CD4-positive, alpha-beta T cell treated with Interleukin-6 at 100 ng/mL for 8 hours (primary cell): Measurements from ENCODE around the gene MCEMP1.
A peak's percentile ranks its signal among the peaks of the same experiment; 100 is the strongest.

Source experiments
- DNase-seq: peaks from one replicate; pipeline ENCODE4 v3.0.0-alpha.2; 2020; ENCODE audit warnings: mixed read lengths, low spot score

The MCEMP1 gene

GRCh38 chr19:7698583-7698982 lies 21.7 kb downstream of the MCEMP1 start:
- no peak for DNase-seq

GRCh38 chr19:7699003-7699402 lies 22.1 kb downstream of the MCEMP1 start:
- no peak for DNase-seq

GRCh38 chr19:7699417-7700401 lies 22.8 kb downstream of the MCEMP1 start:
- DNase-seq, result no peak

- DNase-seq, result no peak
Measured at GRCh38 chr19:7701049-7701653, 24.3 kb downstream of the MCEMP1 start.

- DNase-seq, result no peak
Measured at GRCh38 chr19:7701654-7702457, 25.0 kb downstream of the MCEMP1 start, which contains the start of gene FCER2. Gene FCER2 (minus strand): TSS chr19:7702131. CDS start chr19:7699760, 2,371 bp downstream.

GRCh38 chr19:7703332-7703731 lies 26.4 kb downstream of the MCEMP1 start:
- DNase-seq, result no peak

- no peak for DNase-seq
Measured at GRCh38 chr19:7704280-7705060, 27.6 kb downstream of the MCEMP1 start.

GRCh38 chr19:7705387-7706187 lies 28.7 kb downstream of the MCEMP1 start:
- DNase-seq, result peak; percentile 86

- DNase-seq, result no peak
Measured at GRCh38 chr19:7706188-7706954, 29.5 kb downstream of the MCEMP1 start.

- DNase-seq, result no peak
Measured at GRCh38 chr19:7706955-7707456, 30.1 kb downstream of the MCEMP1 start.

GRCh38 chr19:7709932-7710460 lies 33.1 kb downstream of the MCEMP1 start:
- no peak for DNase-seq

GRCh38 chr19:7710616-7711015 lies 33.7 kb downstream of the MCEMP1 start:
- DNase-seq, result no peak

GRCh38 chr19:7715671-7716070 lies 38.8 kb downstream of the MCEMP1 start:
- no peak for DNase-seq

GRCh38 chr19:7716762-7717161 lies 39.9 kb downstream of the MCEMP1 start:
- no peak for DNase-seq

GRCh38 chr19:7718668-7719067 lies 41.8 kb downstream of the MCEMP1 start:
- no peak for DNase-seq

- no peak for DNase-seq
Measured at GRCh38 chr19:7720351-7720750, 43.5 kb downstream of the MCEMP1 start.

- DNase-seq, result no peak
Measured at GRCh38 chr19:7722231-7722651, 45.4 kb downstream of the MCEMP1 start.

- no peak for DNase-seq
Measured at GRCh38 chr19:7725791-7726190, 48.9 kb downstream of the MCEMP1 start.

GRCh38 chr19:7729211-7729610 lies 52.3 kb downstream of the MCEMP1 start:
- no peak for DNase-seq
